ENCODE measurements around the gene INVS. TPM values are rescaled to one million over a fixed set of nuclear protein-coding genes. Genes with fewer than 3 reads are reported as not detected.

INVS gene
- polyA plus RNA-seq, 1 of the 3 experiments (the other 2 are of a cell fraction), result 8.1 TPM

DNA sequence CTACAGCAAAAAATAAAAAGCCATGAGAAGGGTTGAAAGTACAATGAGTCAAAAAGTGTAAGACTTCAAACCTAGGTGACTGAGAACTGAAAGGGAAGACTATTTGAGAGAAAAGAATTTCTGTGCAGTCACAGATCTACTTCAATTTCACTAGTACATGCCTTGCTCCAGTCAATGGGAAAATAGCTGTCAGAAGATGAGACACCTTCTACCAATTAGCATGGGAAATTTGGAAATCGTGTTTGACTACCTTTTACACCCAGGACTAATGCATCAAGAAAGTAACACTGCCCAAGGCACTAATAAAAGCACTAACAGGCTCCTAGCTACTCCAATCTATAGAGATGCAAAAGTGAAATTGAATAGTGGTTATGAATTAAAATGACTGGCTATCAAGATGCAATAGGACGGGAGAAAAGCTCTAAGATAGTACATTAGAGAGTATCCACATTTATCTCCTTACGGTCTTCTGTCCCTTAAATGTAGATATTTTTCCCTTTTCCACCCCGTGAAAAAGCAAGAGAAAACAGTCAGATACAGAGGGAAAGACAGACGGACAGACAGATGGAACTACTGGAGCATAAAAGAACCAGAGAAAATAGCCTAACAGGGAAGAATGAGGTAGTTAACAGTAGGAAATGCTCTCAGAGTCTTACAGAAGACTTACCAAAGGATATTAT is 15.5 kb upstream of the INVS start (continued):
- TF ChIP-seq, protein P1, sequence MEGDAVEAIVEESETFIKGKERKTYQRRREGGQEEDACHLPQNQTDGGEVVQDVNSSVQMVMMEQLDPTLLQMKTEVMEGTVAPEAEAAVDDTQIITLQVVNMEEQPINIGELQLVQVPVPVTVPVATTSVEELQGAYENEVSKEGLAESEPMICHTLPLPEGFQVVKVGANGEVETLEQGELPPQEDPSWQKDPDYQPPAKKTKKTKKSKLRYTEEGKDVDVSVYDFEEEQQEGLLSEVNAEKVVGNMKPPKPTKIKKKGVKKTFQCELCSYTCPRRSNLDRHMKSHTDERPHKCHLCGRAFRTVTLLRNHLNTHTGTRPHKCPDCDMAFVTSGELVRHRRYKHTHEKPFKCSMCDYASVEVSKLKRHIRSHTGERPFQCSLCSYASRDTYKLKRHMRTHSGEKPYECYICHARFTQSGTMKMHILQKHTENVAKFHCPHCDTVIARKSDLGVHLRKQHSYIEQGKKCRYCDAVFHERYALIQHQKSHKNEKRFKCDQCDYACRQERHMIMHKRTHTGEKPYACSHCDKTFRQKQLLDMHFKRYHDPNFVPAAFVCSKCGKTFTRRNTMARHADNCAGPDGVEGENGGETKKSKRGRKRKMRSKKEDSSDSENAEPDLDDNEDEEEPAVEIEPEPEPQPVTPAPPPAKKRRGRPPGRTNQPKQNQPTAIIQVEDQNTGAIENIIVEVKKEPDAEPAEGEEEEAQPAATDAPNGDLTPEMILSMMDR (IDR thresholded peaks at IDR 0.05), result no peak
- no peak for TF ChIP-seq TAF1 (IDR thresholded peaks at IDR 0.05; ENCODE audit: borderline replicate concordance, low read depth, low read length)

DNA sequence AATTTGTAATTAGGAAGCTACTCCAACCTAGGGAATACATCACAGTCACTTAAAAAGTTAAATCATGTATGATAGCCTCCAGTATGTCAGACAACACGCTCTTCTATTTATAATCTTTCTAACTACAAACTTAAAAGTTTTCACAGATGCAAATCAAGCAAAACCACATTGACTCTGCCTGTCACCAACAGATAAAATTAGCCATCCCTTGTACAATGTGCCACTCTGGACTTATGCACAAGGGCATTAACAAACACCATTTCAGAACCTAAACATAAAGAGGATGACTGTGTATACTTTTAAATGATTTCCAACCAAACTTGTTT is 15.0 kb upstream of the INVS start:
- Histone ChIP-seq H3K79me2 (ENCODE audit: insufficient read depth) (peaks cover 86% of the 10 kb centered on the region), H3K4me3 (ENCODE audit: low read depth in 2 of 2, low read length in 1 of 2) (no peak overlapping the region), H3K36me3 (replicated peaks in 1 of 2; ENCODE audit: control insufficient read depth in 1 of 2, insufficient read depth in 2 of 2, low read length in 1 of 2) (peaks cover 2 to 4% of the 10 kb centered on the region in 2 experiments), H3K9me2 (no peaks in the 10 kb centered on the region), H3K27ac (ENCODE audit: low read depth in 2 of 2, low read length in 1 of 2) (no peak overlapping the region), H2AFZ (ENCODE audit: low read depth) (no peak overlapping the region), H4K20me1 (ENCODE audit: insufficient read depth) (peaks cover 90% of the 10 kb centered on the region), H3K9me3 (no peaks in the 10 kb centered on the region), H3K9ac (no peak overlapping the region), H3K4me1 (ENCODE audit: control insufficient read depth in 1 of 2, insufficient read depth in 2 of 2, low read depth in 1 of 2, low read length in 1 of 2) (peaks cover 2 to 11% of the 10 kb centered on the region in 2 experiments; a peak in 3 of 4 replicates), H3K4me2 (no peak overlapping the region), H3F3A (replicated peaks; ENCODE audit: insufficient read depth) (peaks cover 26% of the 10 kb centered on the region), H3K27me3 (ENCODE audit: insufficient read depth) (no peaks in the 10 kb centered on the region)
- CTCF ChIA-PET, result interaction anchor here (1.2 to 1.3 kb wide), 2 partner anchors 8 to 132 kb away, joined by 4 read pairs; no protein-coding TSS in a partner anchor
- DNase-seq, result no peak
- POLR2A ChIA-PET, result no interaction called here
- no peak for TF ChIP-seq TCF12 (IDR thresholded peaks at IDR 0.05)
- TF ChIP-seq FOXM1 (IDR thresholded peaks at IDR 0.05; ENCODE audit: low read depth), result no peak
- TF ChIP-seq, protein P2, sequence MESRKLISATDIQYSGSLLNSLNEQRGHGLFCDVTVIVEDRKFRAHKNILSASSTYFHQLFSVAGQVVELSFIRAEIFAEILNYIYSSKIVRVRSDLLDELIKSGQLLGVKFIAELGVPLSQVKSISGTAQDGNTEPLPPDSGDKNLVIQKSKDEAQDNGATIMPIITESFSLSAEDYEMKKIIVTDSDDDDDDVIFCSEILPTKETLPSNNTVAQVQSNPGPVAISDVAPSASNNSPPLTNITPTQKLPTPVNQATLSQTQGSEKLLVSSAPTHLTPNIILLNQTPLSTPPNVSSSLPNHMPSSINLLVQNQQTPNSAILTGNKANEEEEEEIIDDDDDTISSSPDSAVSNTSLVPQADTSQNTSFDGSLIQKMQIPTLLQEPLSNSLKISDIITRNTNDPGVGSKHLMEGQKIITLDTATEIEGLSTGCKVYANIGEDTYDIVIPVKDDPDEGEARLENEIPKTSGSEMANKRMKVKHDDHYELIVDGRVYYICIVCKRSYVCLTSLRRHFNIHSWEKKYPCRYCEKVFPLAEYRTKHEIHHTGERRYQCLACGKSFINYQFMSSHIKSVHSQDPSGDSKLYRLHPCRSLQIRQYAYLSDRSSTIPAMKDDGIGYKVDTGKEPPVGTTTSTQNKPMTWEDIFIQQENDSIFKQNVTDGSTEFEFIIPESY (IDR thresholded peaks at IDR 0.05; ENCODE audit: borderline replicate concordance, low read depth), result no peak
- TF ChIP-seq YY1 (IDR thresholded peaks at IDR 0.05; ENCODE audit: low read depth), result no peak
- TF ChIP-seq ELF1 (IDR thresholded peaks at IDR 0.05), result no peak
- TF ChIP-seq, protein P3, sequence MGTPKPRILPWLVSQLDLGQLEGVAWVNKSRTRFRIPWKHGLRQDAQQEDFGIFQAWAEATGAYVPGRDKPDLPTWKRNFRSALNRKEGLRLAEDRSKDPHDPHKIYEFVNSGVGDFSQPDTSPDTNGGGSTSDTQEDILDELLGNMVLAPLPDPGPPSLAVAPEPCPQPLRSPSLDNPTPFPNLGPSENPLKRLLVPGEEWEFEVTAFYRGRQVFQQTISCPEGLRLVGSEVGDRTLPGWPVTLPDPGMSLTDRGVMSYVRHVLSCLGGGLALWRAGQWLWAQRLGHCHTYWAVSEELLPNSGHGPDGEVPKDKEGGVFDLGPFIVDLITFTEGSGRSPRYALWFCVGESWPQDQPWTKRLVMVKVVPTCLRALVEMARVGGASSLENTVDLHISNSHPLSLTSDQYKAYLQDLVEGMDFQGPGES (IDR thresholded peaks at IDR 0.05; ENCODE audit: low read depth, low read length), result no peak
- TF ChIP-seq RFX5 (IDR thresholded peaks at IDR 0.05; ENCODE audit: low read length), result no peak
- TF ChIP-seq, protein P4, sequence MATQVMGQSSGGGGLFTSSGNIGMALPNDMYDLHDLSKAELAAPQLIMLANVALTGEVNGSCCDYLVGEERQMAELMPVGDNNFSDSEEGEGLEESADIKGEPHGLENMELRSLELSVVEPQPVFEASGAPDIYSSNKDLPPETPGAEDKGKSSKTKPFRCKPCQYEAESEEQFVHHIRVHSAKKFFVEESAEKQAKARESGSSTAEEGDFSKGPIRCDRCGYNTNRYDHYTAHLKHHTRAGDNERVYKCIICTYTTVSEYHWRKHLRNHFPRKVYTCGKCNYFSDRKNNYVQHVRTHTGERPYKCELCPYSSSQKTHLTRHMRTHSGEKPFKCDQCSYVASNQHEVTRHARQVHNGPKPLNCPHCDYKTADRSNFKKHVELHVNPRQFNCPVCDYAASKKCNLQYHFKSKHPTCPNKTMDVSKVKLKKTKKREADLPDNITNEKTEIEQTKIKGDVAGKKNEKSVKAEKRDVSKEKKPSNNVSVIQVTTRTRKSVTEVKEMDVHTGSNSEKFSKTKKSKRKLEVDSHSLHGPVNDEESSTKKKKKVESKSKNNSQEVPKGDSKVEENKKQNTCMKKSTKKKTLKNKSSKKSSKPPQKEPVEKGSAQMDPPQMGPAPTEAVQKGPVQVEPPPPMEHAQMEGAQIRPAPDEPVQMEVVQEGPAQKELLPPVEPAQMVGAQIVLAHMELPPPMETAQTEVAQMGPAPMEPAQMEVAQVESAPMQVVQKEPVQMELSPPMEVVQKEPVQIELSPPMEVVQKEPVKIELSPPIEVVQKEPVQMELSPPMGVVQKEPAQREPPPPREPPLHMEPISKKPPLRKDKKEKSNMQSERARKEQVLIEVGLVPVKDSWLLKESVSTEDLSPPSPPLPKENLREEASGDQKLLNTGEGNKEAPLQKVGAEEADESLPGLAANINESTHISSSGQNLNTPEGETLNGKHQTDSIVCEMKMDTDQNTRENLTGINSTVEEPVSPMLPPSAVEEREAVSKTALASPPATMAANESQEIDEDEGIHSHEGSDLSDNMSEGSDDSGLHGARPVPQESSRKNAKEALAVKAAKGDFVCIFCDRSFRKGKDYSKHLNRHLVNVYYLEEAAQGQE (IDR thresholded peaks at IDR 0.05; ENCODE audit: low read depth, low read length), result no peak
- TF ChIP-seq GATA2 (CRISPR knock-in tag; IDR thresholded peaks at IDR 0.05), result no peak
- TF ChIP-seq RXRA (IDR thresholded peaks at IDR 0.05; ENCODE audit: borderline replicate concordance, low read depth), result no peak
- TF ChIP-seq EP300 (IDR thresholded peaks at IDR 0.05; ENCODE audit: borderline replicate concordance in 1 of 2, low read depth in 1 of 2, low read length in 1 of 2), result no peak
- TF ChIP-seq FOXJ3 (CRISPR knock-in tag; IDR thresholded peaks at IDR 0.05), result no peak
- TF ChIP-seq MXI1 (IDR thresholded peaks at IDR 0.05; ENCODE audit: low read depth, low read length), result no peak
- TF ChIP-seq, protein P5, sequence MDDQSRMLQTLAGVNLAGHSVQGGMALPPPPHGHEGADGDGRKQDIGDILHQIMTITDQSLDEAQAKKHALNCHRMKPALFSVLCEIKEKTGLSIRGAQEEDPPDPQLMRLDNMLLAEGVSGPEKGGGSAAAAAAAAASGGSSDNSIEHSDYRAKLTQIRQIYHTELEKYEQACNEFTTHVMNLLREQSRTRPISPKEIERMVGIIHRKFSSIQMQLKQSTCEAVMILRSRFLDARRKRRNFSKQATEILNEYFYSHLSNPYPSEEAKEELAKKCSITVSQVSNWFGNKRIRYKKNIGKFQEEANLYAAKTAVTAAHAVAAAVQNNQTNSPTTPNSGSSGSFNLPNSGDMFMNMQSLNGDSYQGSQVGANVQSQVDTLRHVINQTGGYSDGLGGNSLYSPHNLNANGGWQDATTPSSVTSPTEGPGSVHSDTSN (IDR thresholded peaks at IDR 0.05), result no peak
- TF ChIP-seq POLR2AphosphoS5 (IDR thresholded peaks at IDR 0.05; ENCODE audit: low read depth, low read length), result no peak
- no peak for TF ChIP-seq RAD21 (IDR thresholded peaks at IDR 0.05; ENCODE audit: low read length)
- WGBS (ENCODE audit: low lambda C conversion rate), result 100% methylated on average over 1 of the region's 1 CpG

All from SK-N-SH (cell line).